Muscle layer of colon (tissue), 2 donors: ENCODE results near the gene VARS2.
"Not testable (repeated sequence)": the region's sequence is repeated elsewhere in the genome, so short reads cannot be mapped to it uniquely, and the experiment has no call there.

Experiments used
- H3K27ac ChIP-seq: one replicate; pipeline ENCODE4 v1.7.0; 2013; ENCODE audit warnings: low read depth, mild to moderate bottlenecking, low read length, moderate library complexity
- H3K27me3 ChIP-seq, 2 donors: one replicate each; pipeline ENCODE4 v1.7.0; 2013; ENCODE audit warnings: low read length in 2 of 2, mild to moderate bottlenecking in 2 of 2; ENCODE audit not compliant: insufficient read depth in 2 of 2, control insufficient read depth in 1 of 2
- H3K36me3 ChIP-seq: one replicate; pipeline ENCODE4 v1.7.0; 2013; ENCODE audit warnings: mild to moderate bottlenecking, low read length; ENCODE audit not compliant: insufficient read depth
- H3K4me1 ChIP-seq: one replicate; pipeline ENCODE4 v1.7.0; 2013; ENCODE audit warnings: mild to moderate bottlenecking, low read length; ENCODE audit not compliant: insufficient read depth
- H3K4me3 ChIP-seq, 2 donors: one replicate each; pipeline ENCODE4 v1.7.0; 2013; ENCODE audit warnings: low read length in 2 of 2, low read depth in 1 of 2, mild to moderate bottlenecking in 1 of 2, moderate library complexity in 1 of 2
- H3K9ac ChIP-seq: one replicate; pipeline ENCODE4 v1.7.0; 2013; ENCODE audit warnings: low read length
- H3K9me3 ChIP-seq: one replicate; pipeline ENCODE4 v1.7.0; 2013; ENCODE audit warnings: mild to moderate bottlenecking, low read length
- donor health status: abdominal sarcoma.
- donor health status: Adenocarcinoma of cecum.

Gene VARS2

GRCh38 chr6:30914076-30914853 lies at the start of gene VARS2:
VARS2 (plus strand) TSS chr6:30914238; CDS start chr6:30914837, 599 bp downstream.
- Histone ChIP-seq H3K4me1 (peaks cover 26% of the 10 kb centered on the region), H3K9me3 (no peaks in the 10 kb centered on the region), H3K9ac (peak within 1 kb of the TSS; percentile 98), H3K4me3 (peak within 1 kb of the TSS; percentile 52 to 91), H3K36me3 (peaks cover 49% of the 10 kb centered on the region), H3K27me3 (no peaks in the 10 kb centered on the region), H3K27ac (peak within 1 kb of the TSS; percentile 87)

GRCh38 chr6:30864325-30864724 lies 49.7 kb upstream of the VARS2 start:
- Histone ChIP-seq H3K9ac (no peak overlapping the region), H3K27me3 (no peaks in the 10 kb centered on the region), H3K36me3 (no peaks in the 10 kb centered on the region), H3K27ac (no peak overlapping the region), H3K9me3 (no peaks in the 10 kb centered on the region), H3K4me3 (no peak overlapping the region), H3K4me1 (no peaks in the 10 kb centered on the region)

- H3K9me3 ChIP-seq, H3K4me1 ChIP-seq, H3K9ac ChIP-seq, H3K4me3 ChIP-seq, H3K36me3 ChIP-seq, H3K27me3 ChIP-seq, H3K27ac ChIP-seq: not testable (repeated sequence)
These were observed 44.7 kb upstream of the VARS2 start for GRCh38 chr6:30869241-30869749.

- Histone ChIP-seq H3K4me3 (no peak overlapping the region), H3K4me1 (no peaks in the 10 kb centered on the region), H3K36me3 (no peaks in the 10 kb centered on the region), H3K27ac (no peak overlapping the region), H3K9me3 (no peaks in the 10 kb centered on the region), H3K9ac (no peak overlapping the region), H3K27me3 (no peaks in the 10 kb centered on the region)
These were observed 43.5 kb upstream of the VARS2 start for GRCh38 chr6:30870546-30870945.

GRCh38 chr6:30871592-30872183 lies 42.4 kb upstream of the VARS2 start:
- Histone ChIP-seq H3K4me1 (peaks cover 7% of the 10 kb centered on the region), H3K27me3 (no peaks in the 10 kb centered on the region), H3K9me3 (no peaks in the 10 kb centered on the region), H3K27ac (no peak overlapping the region), H3K4me3 (no peak overlapping the region), H3K36me3 (no peaks in the 10 kb centered on the region), H3K9ac (no peak overlapping the region)

- Histone ChIP-seq H3K27me3 (no peaks in the 10 kb centered on the region), H3K36me3 (no peaks in the 10 kb centered on the region), H3K4me3 (no peak overlapping the region), H3K4me1 (peaks cover 14% of the 10 kb centered on the region), H3K9me3 (no peaks in the 10 kb centered on the region), H3K27ac (no peak overlapping the region), H3K9ac (no peak overlapping the region)
These were observed 40.8 kb upstream of the VARS2 start for GRCh38 chr6:30873137-30873640.

- peaks cover 14% of the 10 kb centered on the region for H3K4me1 ChIP-seq
- not testable (repeated sequence) for H3K9me3 ChIP-seq, H3K27ac ChIP-seq, H3K9ac ChIP-seq, H3K4me3 ChIP-seq, H3K27me3 ChIP-seq, H3K36me3 ChIP-seq
These were observed 40.2 kb upstream of the VARS2 start for GRCh38 chr6:30873795-30874194.

- H3K36me3 ChIP-seq, result no peaks in the 10 kb centered on the region
- H3K27ac ChIP-seq, result peak overlapping the region; percentile 61
- peaks cover 14% of the 10 kb centered on the region for H3K4me1 ChIP-seq
- no peaks in the 10 kb centered on the region for H3K27me3 ChIP-seq
- no peaks in the 10 kb centered on the region for H3K9me3 ChIP-seq
- no peak overlapping the region for H3K4me3 ChIP-seq
- H3K9ac ChIP-seq, result no peak overlapping the region
These were observed 38.6 kb upstream of the VARS2 start for GRCh38 chr6:30875244-30876038.

GRCh38 chr6:30876039-30876730 lies 37.9 kb upstream of the VARS2 start:
- H3K27me3 ChIP-seq, result no peaks in the 10 kb centered on the region
- H3K4me3 ChIP-seq, result no peak overlapping the region
- no peaks in the 10 kb centered on the region for H3K36me3 ChIP-seq
- no peak overlapping the region for H3K9ac ChIP-seq
- peak overlapping the region; percentile 36 for H3K27ac ChIP-seq
- peaks cover 14% of the 10 kb centered on the region for H3K4me1 ChIP-seq
- no peaks in the 10 kb centered on the region for H3K9me3 ChIP-seq

GRCh38 chr6:30877419-30878262 lies 36.4 kb upstream of the VARS2 start:
- no peaks in the 10 kb centered on the region for H3K36me3 ChIP-seq
- H3K4me3 ChIP-seq, result peak overlapping the region in 1 of 2 donors; percentile 35
- no peaks in the 10 kb centered on the region for H3K9me3 ChIP-seq
- H3K4me1 ChIP-seq, result peaks cover 14% of the 10 kb centered on the region
- H3K27me3 ChIP-seq, result no peaks in the 10 kb centered on the region
- H3K9ac ChIP-seq, result peak overlapping the region; percentile 18
- H3K27ac ChIP-seq, result peak overlapping the region; percentile 78
